GM23338 (cell line): Measurements from ENCODE around the gene L3MBTL4. TPM values are rescaled to one million over a fixed set of nuclear protein-coding genes. Genes with fewer than 3 reads are reported as not detected.

Experiments used
- ATAC-seq: fragments of 200-7000 bp; cut with Tn5 transposase; 3 replicates; pipeline ENCODE4 v1.9.1; 2020
- DNase-seq: peaks from one replicate; pipeline ENCODE4 v3.0.0-alpha.2; 2015; ENCODE audit warnings: low spot score
- H2AFZ ChIP-seq: fragments of 200-600 bp; sonication (generic); 2 replicates; pipeline ENCODE4 v1.8.0; 2016; ENCODE audit warnings: antibody characterized with exemption, mild to moderate bottlenecking, moderate library complexity
- H3F3A ChIP-seq: fragments of 200-600 bp; sonication (generic); replicated peaks from 2 replicates; pipeline ENCODE4 v1.8.0; 2017; ENCODE audit warnings: antibody characterized with exemption, mixed run types, low read depth
- H3K27ac ChIP-seq: fragments of 200-600 bp; sonication (generic); 2 replicates; pipeline ENCODE4 v1.6.1; 2016; ENCODE audit warnings: low read depth
- H3K27me3 ChIP-seq: fragments of 200-600 bp; sonication (generic); 2 replicates; pipeline ENCODE4 v1.8.0; 2016; ENCODE audit warnings: mild to moderate bottlenecking, mixed run types, moderate library complexity; ENCODE audit not compliant: insufficient read depth
- H3K36me3 ChIP-seq: fragments of 200-600 bp; sonication (generic); 2 replicates; pipeline ENCODE4 v1.8.0; 2016; ENCODE audit warnings: mild to moderate bottlenecking; ENCODE audit not compliant: insufficient read depth
- H3K4me1 ChIP-seq: fragments of 200-600 bp; sonication (generic); 2 replicates; pipeline ENCODE4 v1.8.0; 2016; ENCODE audit warnings: mild to moderate bottlenecking, moderate library complexity; ENCODE audit not compliant: insufficient read depth
- H3K4me2 ChIP-seq: fragments of 200-600 bp; sonication (generic); 2 replicates; pipeline ENCODE4 v1.7.1; 2017; ENCODE audit warnings: mixed run types
- H3K4me3 ChIP-seq: fragments of 200-600 bp; sonication (generic); 2 replicates; pipeline ENCODE4 v1.6.1; 2016; ENCODE audit warnings: mixed run types
- H3K79me2 ChIP-seq: fragments of 200-600 bp; sonication (generic); replicated peaks from 2 replicates; pipeline ENCODE4 v1.8.0; 2017; ENCODE audit warnings: mild to moderate bottlenecking; ENCODE audit not compliant: insufficient read depth
- H3K9me2 ChIP-seq: fragments of 200-600 bp; sonication (generic); 2 replicates; pipeline ENCODE4 v1.8.0; 2017; ENCODE audit not compliant: insufficient read depth
- H4K20me1 ChIP-seq: fragments of 200-600 bp; sonication (generic); replicated peaks from 2 replicates; pipeline ENCODE4 v1.8.0; 2017; ENCODE audit warnings: mild to moderate bottlenecking; ENCODE audit not compliant: insufficient read depth
- H3K27ac Mint-ChIP-seq: 2 replicates; pipeline ENCODE4 v1.8.0; 2020; ENCODE audit warnings: inconsistent platforms, mild to moderate bottlenecking, moderate library complexity, mixed read lengths
- H3K27me3 Mint-ChIP-seq: 3 replicates; pipeline ENCODE4 v1.8.0; 2022; ENCODE audit warnings: low read depth, mild to moderate bottlenecking, moderate library complexity, mixed read lengths, inconsistent platforms; ENCODE audit not compliant: insufficient read depth, poor library complexity
- H3K36me3 Mint-ChIP-seq: 3 replicates; pipeline ENCODE4 v1.8.0; 2021; ENCODE audit warnings: low read depth, mild to moderate bottlenecking, inconsistent platforms, moderate library complexity, mixed read lengths
- H3K4me1 Mint-ChIP-seq: 3 replicates; pipeline ENCODE4 v1.8.0; 2020; ENCODE audit warnings: mild to moderate bottlenecking, inconsistent platforms, mixed read lengths
- H3K4me3 Mint-ChIP-seq: 3 replicates; pipeline ENCODE4 v1.8.0; 2021; ENCODE audit warnings: moderate library complexity, mild to moderate bottlenecking, inconsistent platforms, mixed read lengths
- H3K9me3 Mint-ChIP-seq: 3 replicates; pipeline ENCODE4 v1.8.0; 2020; ENCODE audit warnings: moderate library complexity, mild to moderate bottlenecking, inconsistent platforms, mixed read lengths
- CTCF ChIP-seq, 2 experiments: fragments of 200-600 bp in 1 of 2; sonication (generic) in 1 of 2; conservative IDR thresholded peaks; 2 replicates each; pipeline versions ENCODE4 v1.5.1 to v1.6.1; 2016 to 2017; ENCODE audit warnings: antibody characterized with exemption in 2 of 2, low read depth in 2 of 2, mild to moderate bottlenecking in 2 of 2, moderate library complexity in 1 of 2
- EZH2phosphoT487 ChIP-seq: fragments of 200-600 bp; sonication (generic); IDR thresholded peaks from one replicate; pipeline ENCODE4 v1.8.1; 2018; ENCODE audit warnings: antibody characterized with exemption; ENCODE audit not compliant: unreplicated experiment
- JUNB ChIP-seq: IDR thresholded peaks from one replicate; pipeline ENCODE4 v1.6.1; 2016; ENCODE audit warnings: antibody characterized with exemption; ENCODE audit not compliant: unreplicated experiment
- POLR2AphosphoS5 ChIP-seq: IDR thresholded peaks from 2 replicates; pipeline ENCODE4 v1.6.1; 2016; ENCODE audit warnings: antibody characterized with exemption, low read depth
- STAT1 ChIP-seq: IDR thresholded peaks from one replicate; pipeline ENCODE4 v1.6.1; 2016; ENCODE audit warnings: antibody characterized with exemption; ENCODE audit not compliant: unreplicated experiment
- ZNF331 ChIP-seq: fragments of 250-450 bp; sonication (Bioruptor Pico); IDR thresholded peaks from 2 replicates; pipeline ENCODE4 v1.5.0; 2020; ENCODE audit warnings: low read depth, mild to moderate bottlenecking, moderate library complexity
- ZNF462 ChIP-seq: fragments of 250-450 bp; sonication (Bioruptor Pico); IDR thresholded peaks from 2 replicates; pipeline ENCODE4 v1.5.0; 2020; ENCODE audit warnings: mild to moderate bottlenecking, moderate library complexity
- polyA plus RNA-seq: library from polyadenylated mRNA; unstranded; fragments of >200 nt; fragmentation: Nextera tagmentation; extraction: Ambion mirVana; gene quantifications from 2 replicates; pipeline ENCODE4 v1.2.1, GENCODE V29; 2016
- total RNA-seq: library from RNA; depleted of rRNA; stranded (reverse); fragments of >200 nt; shearing (Covaris generic); gene quantifications from 2 replicates; pipeline ENCODE4 v1.2.3, GENCODE V29; 2014

L3MBTL4 gene
- total and polyA plus RNA-seq, 2 experiments from 2014 or later = 0.48 to 2.8 TPM

GRCh38 chr18:6437937-6438818 lies 23.5 kb upstream of the L3MBTL4 start:
- Histone ChIP-seq H4K20me1 (no peaks in the 10 kb centered on the region), H3K36me3 (no peaks in the 10 kb centered on the region), H3K4me2 (no peak overlapping the region), H3K27ac (no peak overlapping the region), H3K27me3 (no peaks in the 10 kb centered on the region), H3K4me3 (no peak overlapping the region), H3K9me2 (no peaks in the 10 kb centered on the region; the same call in 1 of the 2 replicates), H3K79me2 (no peaks in the 10 kb centered on the region), H3K4me1 (no peaks in the 10 kb centered on the region), H2AFZ (0 out of 2 replicates have a peak overlapping the region, but pooled peaks have one; percentile 25), H3F3A (no peaks in the 10 kb centered on the region)
- DNase-seq = no peak
- no peaks in the 10 kb centered on the region for H3K4me1 Mint-ChIP-seq
- no peaks in the 10 kb centered on the region for H3K36me3 Mint-ChIP-seq
- no peak for TF ChIP-seq CTCF (conservative IDR thresholded peaks at IDR 0.05; ENCODE audit: low read depth in 2 of 2)
- no peak for TF ChIP-seq ZNF331 (CRISPR knock-in tag)
- no peak for TF ChIP-seq ZNF462 (CRISPR knock-in tag)
- TF ChIP-seq EZH2phosphoT487 = no peak
- TF ChIP-seq JUNB = no peak
- TF ChIP-seq POLR2AphosphoS5 = no peak
- TF ChIP-seq STAT1 = no peak
- no peak for ATAC-seq
- peaks cover 2% of the 10 kb centered on the region for H3K27me3 Mint-ChIP-seq
- H3K27ac Mint-ChIP-seq = no peak overlapping the region
- H3K4me3 Mint-ChIP-seq = no peak overlapping the region
- H3K9me3 Mint-ChIP-seq = no peaks in the 10 kb centered on the region
